GM12878 (cell line): Measurements from ENCODE around the gene KIN. TPM values are rescaled to one million over a fixed set of nuclear protein-coding genes. Genes with fewer than 3 reads are reported as not detected.

ENCODE experiments used
- ATAC-seq: fragments of 200-7000 bp; cut with Tn5 transposase; 3 replicates; pipeline ENCODE4 v1.9.1; 2020; ENCODE audit warnings: mild to moderate bottlenecking, moderate library complexity
- BruUV-seq: library from RNA; stranded (reverse); fragments of 400-500 nt; replicated peaks from 2 replicates; lab custom pipeline; 2021; lab: Mats Ljungman, UMichigan
- CTCF ChIA-PET: fragments of 300-600 bp; sonication (Branson Sonifier 250); formaldehyde crosslinking; extraction: SDS; loops from one replicate; lab custom pipeline; 2021; ENCODE audit warnings: inconsistent platforms; lab: Yijun Ruan, JAX
- POLR2A ChIA-PET: fragments of 350-600 bp; formaldehyde crosslinking; extraction: SDS; loops from one replicate; lab custom pipeline; 2021; ENCODE audit warnings: inconsistent platforms; lab: Charles Lee
- RAD21 ChIA-PET: fragments of 300-600 bp; sonication (Branson Sonifier 250); formaldehyde crosslinking; loops from one replicate; lab custom pipeline; 2023; ENCODE audit warnings: antibody characterized with exemption; ENCODE audit not compliant: unreplicated experiment; lab: Charles Lee
- SMC1A ChIA-PET: fragments of 300-600 bp; sonication (Branson Sonifier 250); formaldehyde crosslinking; loops from one replicate; lab custom pipeline; 2023; ENCODE audit not compliant: unreplicated experiment, uncharacterized antibody; lab: Charles Lee
- DNase-seq: peaks from one replicate; pipeline ENCODE4 v3.0.0-alpha.2; 2011; ENCODE audit warnings: low read depth, low spot score
- FAIRE-seq: peaks from 3 replicates; lab custom pipeline; 2011; peaks lifted over from hg19 to GRCh38; lab: Jason Lieb, UNC
- H2AFZ ChIP-seq: 2 replicates; pipeline ENCODE4 v1.6.0; 2011; ENCODE audit warnings: low read depth, low read length, control low read depth; ENCODE audit not compliant: control insufficient read depth
- H3K27ac ChIP-seq: 2 replicates; pipeline ENCODE4 v1.5.1; 2011; ENCODE audit warnings: control low read depth; ENCODE audit not compliant: control insufficient read depth, insufficient read depth
- H3K27me3 ChIP-seq, 2 experiments: replicated peaks in 1 of 2; 2 replicates each; pipeline versions ENCODE4 v1.6.0 to v1.6.1; 2011; ENCODE audit warnings: low read length in 1 of 2; ENCODE audit not compliant: control insufficient read depth in 2 of 2, insufficient read depth in 2 of 2
- H3K36me3 ChIP-seq, 2 experiments: 2 replicates each; pipeline ENCODE4 v1.5.1; 2011; ENCODE audit warnings: low read length in 1 of 2; ENCODE audit not compliant: control insufficient read depth in 2 of 2, insufficient read depth in 2 of 2
- H3K4me1 ChIP-seq: 2 replicates; pipeline ENCODE4 v1.6.1; 2011; ENCODE audit warnings: mild to moderate bottlenecking, low read length, moderate library complexity, mixed read lengths; ENCODE audit not compliant: control insufficient read depth, insufficient read depth
- H3K4me2 ChIP-seq: 2 replicates; pipeline ENCODE4 v1.6.0; 2011; ENCODE audit warnings: control low read depth; ENCODE audit not compliant: control insufficient read depth, insufficient read depth
- H3K4me3 ChIP-seq: fragments of 200-600 bp; sonication (generic); 2 replicates; pipeline ENCODE4 v1.5.1; 2016
- H3K79me2 ChIP-seq: 2 replicates; pipeline ENCODE4 v1.6.0; 2011; ENCODE audit warnings: low read length; ENCODE audit not compliant: control insufficient read depth, insufficient read depth
- H3K9ac ChIP-seq: 2 replicates; pipeline ENCODE4 v1.8.0; 2011; ENCODE audit warnings: low read length, control low read depth, mixed read lengths; ENCODE audit not compliant: control insufficient read depth, insufficient read depth
- H3K9me3 ChIP-seq: replicated peaks from 3 replicates; pipeline ENCODE4 v1.5.1; 2011; ENCODE audit warnings: mild to moderate bottlenecking, low read length; ENCODE audit not compliant: control insufficient read depth, insufficient read depth
- H4K20me1 ChIP-seq: 2 replicates; pipeline ENCODE4 v1.6.0; 2011; ENCODE audit not compliant: control insufficient read depth, insufficient read depth
- BCL11A ChIP-seq: IDR thresholded peaks from 2 replicates; pipeline ENCODE4 v1.6.1; 2011; ENCODE audit warnings: low read depth, low read length
- DPF2 ChIP-seq: fragments of 450-650 bp; IDR thresholded peaks from 2 replicates; pipeline ENCODE4 v1.6.1; 2017; ENCODE audit warnings: mild to moderate bottlenecking
- GATAD2B ChIP-seq: fragments of 450-650 bp; conservative IDR thresholded peaks from 2 replicates; pipeline ENCODE4 v1.6.1; 2017; ENCODE audit warnings: low read depth, mild to moderate bottlenecking, moderate library complexity
- IRF4 ChIP-seq: IDR thresholded peaks from 2 replicates; pipeline ENCODE4 v1.6.1; 2011; ENCODE audit warnings: low read depth, low read length
- LARP7 ChIP-seq: fragments of 450-650 bp; IDR thresholded peaks from 2 replicates; pipeline ENCODE4 v1.6.1; 2017; ENCODE audit warnings: mild to moderate bottlenecking
- MEF2B ChIP-seq: fragments of 450-650 bp; IDR thresholded peaks from 2 replicates; pipeline ENCODE4 v1.6.1; 2018; ENCODE audit warnings: mild to moderate bottlenecking, moderate library complexity; ENCODE audit not compliant: partially characterized antibody, poor library complexity, severe bottlenecking
- PRDM15 ChIP-seq: fragments of 450-650 bp; formaldehyde crosslinking; IDR thresholded peaks from 2 replicates; pipeline ENCODE4 v1.4.0; 2020; ENCODE audit warnings: mild to moderate bottlenecking, moderate library complexity
- RBBP5 ChIP-seq: fragments of 200-600 bp; sonication (generic); conservative IDR thresholded peaks from 2 replicates; pipeline ENCODE4 v1.6.1; 2016
- SRF ChIP-seq, 2 experiments: IDR thresholded peaks; 2 replicates each; pipeline ENCODE4 v1.6.1; 2011; ENCODE audit warnings: low read depth in 2 of 2, low read length in 2 of 2, mild to moderate bottlenecking in 1 of 2, moderate library complexity in 1 of 2
- STAT3 ChIP-seq: IDR thresholded peaks from 2 replicates; pipeline ENCODE4 v1.6.1; 2011; ENCODE audit warnings: low read depth, low read length, improper control_type of control experiment
- TAF1 ChIP-seq: IDR thresholded peaks from 2 replicates; pipeline ENCODE4 v1.6.1; 2011; ENCODE audit warnings: mild to moderate bottlenecking, low read depth, low read length, borderline replicate concordance
- USF1 ChIP-seq: IDR thresholded peaks from 2 replicates; pipeline ENCODE4 v1.6.1; 2011; ENCODE audit warnings: borderline replicate concordance, low read depth, mild to moderate bottlenecking, moderate library complexity, mixed read lengths, low read length; ENCODE audit not compliant: insufficient read depth; ENCODE audit errors: extremely low read length
- YY1 ChIP-seq: IDR thresholded peaks from 2 replicates; pipeline ENCODE4 v1.6.1; 2011; ENCODE audit warnings: low read depth, mild to moderate bottlenecking, low read length
- ZBED1 ChIP-seq: IDR thresholded peaks from 2 replicates; pipeline ENCODE4 v1.6.1; 2016; ENCODE audit warnings: borderline replicate concordance
- WGBS: methylation state at CpG from one replicate; pipeline ENCODE4 v1.1.6; 2016; ENCODE audit warnings: low lambda C conversion rate; ENCODE audit not compliant: insufficient replicate concordance, insufficient coverage; ENCODE audit errors: missing lambda C conversion rate; 5-methylcytosine and 5-hydroxymethylcytosine counted together
- in situ Hi-C: fragments of 300-500 bp; cut with MboI; formaldehyde crosslinking; loops from 9 replicates; pipeline ENCODE4 v1.14.3; 2018; ENCODE audit warnings: mixed read lengths
- intact Hi-C: fragments of 100-400 bp; cut with micrococcal nuclease; formaldehyde crosslinking; loops from one replicate; pipeline ENCODE4 v1.14.2; 2022; ENCODE audit not compliant: unreplicated experiment
- polyA plus RNA-seq, 11 experiments: library from polyadenylated mRNA; depleted of rRNA in 4 of 11; unstranded in 6 of 11; stranded (reverse) in 5 of 11; fragments of >200 nt; fragmentation: Nextera tagmentation in 4 of 11; fragmentation: Illumina TruSeq in 1 of 11; extraction: Ambion mirVana in 4 of 11; extraction: Trizol in 1 of 11; gene quantifications; 1 replicate in 1 of 11; 2 replicates in 10 of 11; pipeline versions ENCODE4 v1.2.1 to v1.2.3, GENCODE V29; 2011 to 2016; ENCODE audit warnings: inconsistent platforms in 2 of 11, missing spikeins in 2 of 11, low read depth in 1 of 11
- total RNA-seq, 4 experiments: library from RNA; depleted of rRNA in 3 of 4; stranded (reverse); fragments of >200 nt in 3 of 4; fragmentation: Illumina TruSeq in 1 of 4; extraction: Trizol in 1 of 4; gene quantifications; 2 replicates each; pipeline versions ENCODE4 v1.2.1 to v1.2.3, GENCODE V29; 2013 to 2021
- TF ChIP-seq, protein P1 (sequence below): IDR thresholded peaks from 2 replicates; pipeline ENCODE4 v1.6.1; 2012; ENCODE audit warnings: improper control_type of control experiment, low read depth, low read length; ENCODE audit not compliant: insufficient replicate concordance

Gene KIN
- total and polyA plus RNA-seq, 10 of the 15 experiments (the other 5 are each of a cell fraction or from before 2014, with no cell fraction given): 6.8 to 33.2 (median 11.3) TPM

DNA sequence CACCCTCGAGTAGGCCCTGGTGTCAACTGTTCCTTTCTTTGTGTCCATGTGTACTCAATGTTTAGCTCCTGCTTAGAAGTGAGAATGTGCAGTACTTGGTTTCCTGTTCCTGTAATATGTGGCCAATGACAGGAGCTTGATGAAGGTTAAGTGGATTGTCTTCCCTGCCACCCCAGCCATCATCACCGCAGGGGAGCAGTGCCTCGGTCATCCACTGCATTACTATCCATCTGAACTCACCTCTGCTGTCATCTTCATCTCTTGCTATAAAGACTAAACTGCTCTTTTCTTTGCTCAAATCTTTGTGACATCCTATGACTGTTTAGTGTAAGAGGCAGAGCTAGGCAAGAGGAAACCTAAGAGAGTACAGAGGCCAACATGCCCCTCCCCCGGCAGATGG, 69.1 kb downstream of the KIN start (continued):
- TF ChIP-seq, protein P1, sequence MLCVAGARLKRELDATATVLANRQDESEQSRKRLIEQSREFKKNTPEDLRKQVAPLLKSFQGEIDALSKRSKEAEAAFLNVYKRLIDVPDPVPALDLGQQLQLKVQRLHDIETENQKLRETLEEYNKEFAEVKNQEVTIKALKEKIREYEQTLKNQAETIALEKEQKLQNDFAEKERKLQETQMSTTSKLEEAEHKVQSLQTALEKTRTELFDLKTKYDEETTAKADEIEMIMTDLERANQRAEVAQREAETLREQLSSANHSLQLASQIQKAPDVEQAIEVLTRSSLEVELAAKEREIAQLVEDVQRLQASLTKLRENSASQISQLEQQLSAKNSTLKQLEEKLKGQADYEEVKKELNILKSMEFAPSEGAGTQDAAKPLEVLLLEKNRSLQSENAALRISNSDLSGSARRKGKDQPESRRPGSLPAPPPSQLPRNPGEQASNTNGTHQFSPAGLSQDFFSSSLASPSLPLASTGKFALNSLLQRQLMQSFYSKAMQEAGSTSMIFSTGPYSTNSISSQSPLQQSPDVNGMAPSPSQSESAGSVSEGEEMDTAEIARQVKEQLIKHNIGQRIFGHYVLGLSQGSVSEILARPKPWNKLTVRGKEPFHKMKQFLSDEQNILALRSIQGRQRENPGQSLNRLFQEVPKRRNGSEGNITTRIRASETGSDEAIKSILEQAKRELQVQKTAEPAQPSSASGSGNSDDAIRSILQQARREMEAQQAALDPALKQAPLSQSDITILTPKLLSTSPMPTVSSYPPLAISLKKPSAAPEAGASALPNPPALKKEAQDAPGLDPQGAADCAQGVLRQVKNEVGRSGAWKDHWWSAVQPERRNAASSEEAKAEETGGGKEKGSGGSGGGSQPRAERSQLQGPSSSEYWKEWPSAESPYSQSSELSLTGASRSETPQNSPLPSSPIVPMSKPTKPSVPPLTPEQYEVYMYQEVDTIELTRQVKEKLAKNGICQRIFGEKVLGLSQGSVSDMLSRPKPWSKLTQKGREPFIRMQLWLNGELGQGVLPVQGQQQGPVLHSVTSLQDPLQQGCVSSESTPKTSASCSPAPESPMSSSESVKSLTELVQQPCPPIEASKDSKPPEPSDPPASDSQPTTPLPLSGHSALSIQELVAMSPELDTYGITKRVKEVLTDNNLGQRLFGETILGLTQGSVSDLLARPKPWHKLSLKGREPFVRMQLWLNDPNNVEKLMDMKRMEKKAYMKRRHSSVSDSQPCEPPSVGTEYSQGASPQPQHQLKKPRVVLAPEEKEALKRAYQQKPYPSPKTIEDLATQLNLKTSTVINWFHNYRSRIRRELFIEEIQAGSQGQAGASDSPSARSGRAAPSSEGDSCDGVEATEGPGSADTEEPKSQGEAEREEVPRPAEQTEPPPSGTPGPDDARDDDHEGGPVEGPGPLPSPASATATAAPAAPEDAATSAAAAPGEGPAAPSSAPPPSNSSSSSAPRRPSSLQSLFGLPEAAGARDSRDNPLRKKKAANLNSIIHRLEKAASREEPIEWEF: no peak
- no peak for TF ChIP-seq DPF2

GRCh38 chr10:7717767-7718166, 70.0 kb downstream of the KIN start:
- ChIA-PET POLR2A (no interaction called here), RAD21 (no interaction called here), CTCF (interaction anchor here (0.7 to 1.3 kb wide), 4 partner anchors 10 to 36 kb away, joined by 3 read pairs; no protein-coding TSS in a partner anchor), SMC1A (no interaction called here)
- no peaks in the 10 kb centered on the region for H3K9me3 ChIP-seq
- H2AFZ ChIP-seq: no peak overlapping the region
- in situ Hi-C loops (no loop called here), intact Hi-C loops (no loop called here)
- H3K4me3 ChIP-seq: no peak overlapping the region
- 52% methylated on average over 5 of the region's 5 CpGs for WGBS
- no peaks in the 10 kb centered on the region for H3K4me1 ChIP-seq
- FAIRE-seq: no peak
- no peaks in the 10 kb centered on the region for H3K36me3 ChIP-seq
- H3K9ac ChIP-seq: no peak overlapping the region
- H3K27me3 ChIP-seq: peaks cover 0 to 2% of the 10 kb centered on the region in 2 experiments; a peak in 2 of 4 replicates
- BruUV-seq: no TSS peak
- H3K79me2 ChIP-seq: no peaks in the 10 kb centered on the region
- no peak for ATAC-seq
- no peak overlapping the region for H3K27ac ChIP-seq
- no peak overlapping the region for H3K4me2 ChIP-seq
- DNase-seq: no peak
- no peaks in the 10 kb centered on the region for H4K20me1 ChIP-seq
- no peak for TF ChIP-seq STAT3
- no peak for TF ChIP-seq LARP7
- no peak for TF ChIP-seq YY1
- TF ChIP-seq SRF (IDR thresholded peaks at IDR 0.05; ENCODE audit: low read depth in 2 of 2, low read length in 2 of 2): no peak
- TF ChIP-seq ZBED1: no peak
- no peak for TF ChIP-seq MEF2B
- TF ChIP-seq IRF4: no peak
- TF ChIP-seq PRDM15 (CRISPR knock-in tag): no peak
- TF ChIP-seq USF1: no peak
- TF ChIP-seq GATAD2B: no peak
- no peak for TF ChIP-seq RBBP5
- no peak for TF ChIP-seq TAF1
- no peak for TF ChIP-seq BCL11A
